ENCODE measurements around the gene HRCT1.

DNA sequence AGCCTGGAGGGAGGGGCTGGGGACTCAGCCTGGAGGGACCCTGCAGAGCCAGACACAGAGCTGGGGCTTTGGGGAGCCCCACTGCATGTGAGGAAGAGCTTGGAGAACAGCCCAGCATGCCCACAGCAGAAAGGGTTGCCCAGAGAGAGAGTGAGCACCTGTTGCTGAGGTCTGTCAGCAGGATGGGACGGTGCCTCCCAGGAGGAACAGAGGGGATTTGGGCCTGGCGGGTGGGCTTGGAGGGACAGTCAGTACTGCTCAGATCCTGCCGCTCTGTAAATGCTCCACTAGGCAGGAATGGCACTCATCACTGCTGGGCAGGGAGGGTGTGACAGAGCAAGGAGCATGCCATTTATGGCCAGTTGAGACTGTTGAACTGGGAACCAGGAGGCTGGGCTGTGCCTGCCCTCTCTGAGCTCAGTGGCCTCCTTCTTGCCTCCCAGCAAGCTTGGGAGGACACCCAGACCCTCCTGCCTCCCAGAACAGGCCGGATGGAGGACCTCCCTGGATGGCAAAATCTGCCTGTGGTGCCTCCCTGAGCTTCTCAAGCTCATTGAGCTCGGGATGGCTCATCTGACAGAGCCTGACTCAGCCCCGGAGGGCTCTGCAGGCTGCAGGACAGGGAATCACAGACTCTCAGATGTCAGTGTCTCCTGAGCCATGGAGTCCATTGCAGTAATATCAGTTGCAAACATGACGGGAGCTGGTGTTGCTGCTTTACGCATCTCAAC, 786 bp upstream of the HRCT1 start:
- TF ChIP-seq, protein P1, sequence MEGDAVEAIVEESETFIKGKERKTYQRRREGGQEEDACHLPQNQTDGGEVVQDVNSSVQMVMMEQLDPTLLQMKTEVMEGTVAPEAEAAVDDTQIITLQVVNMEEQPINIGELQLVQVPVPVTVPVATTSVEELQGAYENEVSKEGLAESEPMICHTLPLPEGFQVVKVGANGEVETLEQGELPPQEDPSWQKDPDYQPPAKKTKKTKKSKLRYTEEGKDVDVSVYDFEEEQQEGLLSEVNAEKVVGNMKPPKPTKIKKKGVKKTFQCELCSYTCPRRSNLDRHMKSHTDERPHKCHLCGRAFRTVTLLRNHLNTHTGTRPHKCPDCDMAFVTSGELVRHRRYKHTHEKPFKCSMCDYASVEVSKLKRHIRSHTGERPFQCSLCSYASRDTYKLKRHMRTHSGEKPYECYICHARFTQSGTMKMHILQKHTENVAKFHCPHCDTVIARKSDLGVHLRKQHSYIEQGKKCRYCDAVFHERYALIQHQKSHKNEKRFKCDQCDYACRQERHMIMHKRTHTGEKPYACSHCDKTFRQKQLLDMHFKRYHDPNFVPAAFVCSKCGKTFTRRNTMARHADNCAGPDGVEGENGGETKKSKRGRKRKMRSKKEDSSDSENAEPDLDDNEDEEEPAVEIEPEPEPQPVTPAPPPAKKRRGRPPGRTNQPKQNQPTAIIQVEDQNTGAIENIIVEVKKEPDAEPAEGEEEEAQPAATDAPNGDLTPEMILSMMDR (IDR thresholded peaks at IDR 0.05 in 8 of 11, conservative IDR thresholded peaks at IDR 0.05 in 3 of 11), result no peak
- TF ChIP-seq POLR2A (IDR thresholded peaks at IDR 0.05) (no peak), POLR2AphosphoS5 (IDR thresholded peaks at IDR 0.05) (no peak)

All from spleen (tissue), 7 donors.